HG02678 (cell line): ENCODE results near the gene FGF5.

ENCODE experiments used
- ATAC-seq: cut with Tn5 transposase; IDR thresholded peaks from one replicate; pipeline ENCODE4 v1.9.1; 2021; ENCODE audit warnings: mild to moderate bottlenecking, moderate library complexity; ENCODE audit not compliant: unreplicated experiment

FGF5 gene

GRCh38 chr4:80334568-80334967, 68.1 kb downstream of the FGF5 start:
- no peak for ATAC-seq

GRCh38 chr4:80335226-80335553, 68.7 kb downstream of the FGF5 start:
- ATAC-seq, result no peak

- ATAC-seq, result peak; percentile 97
Measured at GRCh38 chr4:80335554-80336358, 69.3 kb downstream of the FGF5 start, which contains the start of gene CFAP299. CFAP299 (plus strand) TSS chr4:80335730.

GRCh38 chr4:80336582-80336981, 70.1 kb downstream of the FGF5 start:
- ATAC-seq, result no peak

GRCh38 chr4:80340036-80340435, 73.6 kb downstream of the FGF5 start:
- ATAC-seq, result no peak
